PFSK-1 (cell line): Measurements from ENCODE around the gene C5.

Source experiments
- FOXP2 ChIP-seq: optimal IDR thresholded peaks from 2 replicates; pipeline ENCODE3; 2011; ENCODE audit warnings: borderline replicate concordance, control low read depth, inconsistent platforms; ENCODE audit not compliant: insufficient read depth; ENCODE audit errors: extremely low read length, extremely low read depth
- POLR2AphosphoS5 ChIP-seq: IDR thresholded peaks from 2 replicates; pipeline ENCODE4 v1.6.1; 2012; ENCODE audit warnings: low read depth, mild to moderate bottlenecking, control low read depth, low read length, moderate library complexity
- REST ChIP-seq, 2 experiments: IDR thresholded peaks; 2 replicates each; pipeline versions ENCODE4 v1.6.1 to v1.8.0; 2011 to 2012; ENCODE audit warnings: low read depth in 2 of 2, low read length in 2 of 2, control low read depth in 1 of 2, inconsistent platforms in 1 of 2, mild to moderate bottlenecking in 1 of 2, moderate library complexity in 1 of 2; ENCODE audit not compliant: insufficient read depth in 1 of 2
- SIN3A ChIP-seq: IDR thresholded peaks from 2 replicates; pipeline ENCODE4 v1.6.1; 2012; ENCODE audit warnings: mild to moderate bottlenecking, low read length, moderate library complexity, borderline replicate concordance; ENCODE audit not compliant: insufficient read depth
- TAF1 ChIP-seq: IDR thresholded peaks from 2 replicates; pipeline ENCODE4 v1.6.1; 2012; ENCODE audit warnings: low read length, control low read depth, borderline replicate concordance; ENCODE audit not compliant: insufficient read depth

C5 gene

GRCh38 chr9:120946259-120946658 is 103.8 kb downstream of the C5 start:
- TF ChIP-seq FOXP2 (no peak), SIN3A (no peak), REST (IDR thresholded peaks at IDR 0.05; ENCODE audit: insufficient read depth in 1 of 2, low read depth in 2 of 2, low read length in 2 of 2) (no peak)

GRCh38 chr9:120944948-120945347 is 105.1 kb downstream of the C5 start:
- no peak for TF ChIP-seq REST (IDR thresholded peaks at IDR 0.05; ENCODE audit: insufficient read depth in 1 of 2, low read depth in 2 of 2, low read length in 2 of 2)
- no peak for TF ChIP-seq POLR2AphosphoS5
- no peak for TF ChIP-seq FOXP2
- TF ChIP-seq SIN3A = no peak
- no peak for TF ChIP-seq TAF1

- no peak for TF ChIP-seq TAF1
- TF ChIP-seq SIN3A = no peak
- no peak for TF ChIP-seq POLR2AphosphoS5
- no peak for TF ChIP-seq FOXP2
- no peak for TF ChIP-seq REST (IDR thresholded peaks at IDR 0.05; ENCODE audit: insufficient read depth in 1 of 2, low read depth in 2 of 2, low read length in 2 of 2)
Observed at GRCh38 chr9:120944434-120944843, 105.6 kb downstream of the C5 start.

GRCh38 chr9:120942186-120943001 is 107.7 kb downstream of the C5 start:
- TF ChIP-seq REST (IDR thresholded peaks at IDR 0.05; ENCODE audit: insufficient read depth in 1 of 2, low read depth in 2 of 2, low read length in 2 of 2) (no peak; a peak in 1 of 4 replicates), FOXP2 (no peak), SIN3A (no peak), POLR2AphosphoS5 (no peak), TAF1 (no peak)
